Measurements from ENCODE around the gene ELAPOR1.

Gene ELAPOR1

GRCh38 chr1:109084563-109085517, 29.1 kb upstream of the ELAPOR1 start:
- Histone ChIP-seq H3K4me3 (ENCODE audit: low read length) (no peak overlapping the region), H3K4me1 (ENCODE audit: control insufficient read depth, insufficient read depth, low read length) (peaks cover 10% of the 10 kb centered on the region), H3K9ac (ENCODE audit: low read length) (no peak overlapping the region), H3K27me3 (replicated peaks; ENCODE audit: control insufficient read depth, insufficient read depth, low read length) (no peaks in the 10 kb centered on the region), H3K36me3 (ENCODE audit: control insufficient read depth, insufficient read depth, low read length, severe bottlenecking) (no peaks in the 10 kb centered on the region), H3K9me3 (ENCODE audit: control insufficient read depth, low read length) (no peaks in the 10 kb centered on the region)
- DNase-seq (ENCODE audit: low read depth): no peak

DNA sequence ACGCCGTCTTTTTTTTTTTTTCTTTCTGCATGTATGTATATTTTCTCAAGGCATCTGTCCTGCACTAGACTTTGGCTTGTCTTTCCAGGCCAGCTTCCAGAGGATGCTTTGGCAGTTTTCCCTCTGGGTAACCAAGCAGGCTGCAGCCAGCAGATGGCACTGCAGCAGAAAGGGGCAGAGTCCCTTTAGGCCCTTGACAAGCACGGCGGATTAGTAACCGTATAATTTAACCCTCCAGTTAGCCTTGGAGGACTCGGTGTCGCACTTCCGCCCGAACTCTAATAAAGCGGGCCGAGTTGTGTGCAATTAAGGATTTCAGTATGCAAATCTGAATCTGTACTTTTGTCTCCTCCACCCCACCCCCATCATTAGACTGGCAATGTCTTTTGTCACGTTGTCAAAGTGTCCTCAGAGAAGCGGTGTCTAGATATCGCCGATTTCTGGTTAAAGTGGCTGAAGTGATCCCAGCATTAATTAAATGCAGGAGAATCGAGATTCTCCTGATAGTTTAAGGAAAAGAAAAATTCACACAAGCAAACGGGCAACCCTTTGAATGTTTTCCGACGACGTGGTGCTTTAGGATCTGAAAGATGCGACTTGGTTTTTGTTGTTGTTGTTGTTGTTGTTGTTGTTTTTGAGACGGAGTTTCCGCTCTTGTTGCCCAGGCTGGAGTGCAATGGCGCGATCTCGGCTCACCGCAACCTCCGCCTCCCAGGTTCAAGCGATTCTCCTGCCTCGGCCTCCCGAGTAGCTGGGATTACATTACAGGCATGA, 24.5 kb upstream of the ELAPOR1 start:
- peaks cover 11% of the 10 kb centered on the region for H3K36me3 ChIP-seq (ENCODE audit: control insufficient read depth, insufficient read depth, low read length, severe bottlenecking)
- peak overlapping the region; percentile 91 for H3K4me3 ChIP-seq (ENCODE audit: low read length)

DNA sequence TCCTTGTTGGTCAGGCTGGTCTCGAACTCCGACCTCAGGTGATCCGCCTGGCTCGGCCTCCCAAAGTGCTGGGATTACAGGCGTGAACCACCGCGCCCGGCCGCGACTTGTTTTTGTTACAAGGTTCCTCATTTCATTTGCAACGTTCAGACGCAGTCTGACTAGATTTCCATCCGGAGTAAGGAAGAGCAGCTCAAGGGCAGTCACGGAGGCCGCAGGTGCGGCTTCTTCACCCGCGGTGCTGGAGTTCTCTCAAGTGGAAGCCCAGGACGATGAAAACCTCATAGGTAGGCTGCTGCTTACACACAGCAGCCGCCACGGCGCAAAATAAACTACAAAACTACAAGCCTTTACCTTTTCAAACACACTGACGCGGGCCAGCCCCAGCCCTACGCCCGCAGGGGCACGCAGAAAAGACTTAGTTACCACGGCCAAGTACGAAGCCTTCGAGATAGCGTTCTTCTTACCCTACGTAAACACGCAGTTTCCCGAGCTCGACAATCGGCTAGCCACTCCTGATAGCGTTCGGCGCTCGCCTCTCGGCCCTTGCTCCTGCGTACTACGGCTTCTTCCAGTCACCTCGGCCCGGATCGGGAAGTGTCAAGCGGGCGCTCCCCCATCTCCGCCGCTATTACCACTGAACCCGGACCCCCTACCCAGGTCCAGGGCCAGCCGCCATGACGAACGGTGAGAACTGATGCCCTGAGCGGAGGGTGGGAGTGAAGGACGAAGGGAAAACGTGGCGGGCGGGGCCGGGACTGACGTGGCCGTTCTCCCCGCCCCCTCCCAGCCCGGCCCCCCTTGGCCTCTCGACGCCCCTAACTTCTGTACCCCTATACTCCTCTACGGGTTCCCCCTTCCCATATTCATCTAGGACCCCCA, 23.5 kb upstream of the ELAPOR1 start, which contains the start of gene TMEM167B:
TMEM167B (plus strand) TSS at position 569 of the 882 bp plus-strand sequence; CDS start at position 678, 109 bp downstream.
- DNase-seq (ENCODE audit: low read depth): peak; percentile 98
- Histone ChIP-seq H3K9ac (ENCODE audit: low read length) (peak within 1 kb of the TSS; percentile 91), H3K4me1 (ENCODE audit: control insufficient read depth, insufficient read depth, low read length) (peaks cover 28% of the 10 kb centered on the region)

More for the DNA sequence above, 24.5 kb upstream of the ELAPOR1 start:
- Histone ChIP-seq H3K27me3 (replicated peaks; ENCODE audit: control insufficient read depth, insufficient read depth, low read length) (no peaks in the 10 kb centered on the region), H3K9me3 (ENCODE audit: control insufficient read depth, low read length) (no peaks in the 10 kb centered on the region), H3K9ac (ENCODE audit: low read length) (peak overlapping the region; percentile 91), H3K4me1 (ENCODE audit: control insufficient read depth, insufficient read depth, low read length) (peaks cover 25% of the 10 kb centered on the region)
- peak; percentile 52 for DNase-seq (ENCODE audit: low read depth)

DNA sequence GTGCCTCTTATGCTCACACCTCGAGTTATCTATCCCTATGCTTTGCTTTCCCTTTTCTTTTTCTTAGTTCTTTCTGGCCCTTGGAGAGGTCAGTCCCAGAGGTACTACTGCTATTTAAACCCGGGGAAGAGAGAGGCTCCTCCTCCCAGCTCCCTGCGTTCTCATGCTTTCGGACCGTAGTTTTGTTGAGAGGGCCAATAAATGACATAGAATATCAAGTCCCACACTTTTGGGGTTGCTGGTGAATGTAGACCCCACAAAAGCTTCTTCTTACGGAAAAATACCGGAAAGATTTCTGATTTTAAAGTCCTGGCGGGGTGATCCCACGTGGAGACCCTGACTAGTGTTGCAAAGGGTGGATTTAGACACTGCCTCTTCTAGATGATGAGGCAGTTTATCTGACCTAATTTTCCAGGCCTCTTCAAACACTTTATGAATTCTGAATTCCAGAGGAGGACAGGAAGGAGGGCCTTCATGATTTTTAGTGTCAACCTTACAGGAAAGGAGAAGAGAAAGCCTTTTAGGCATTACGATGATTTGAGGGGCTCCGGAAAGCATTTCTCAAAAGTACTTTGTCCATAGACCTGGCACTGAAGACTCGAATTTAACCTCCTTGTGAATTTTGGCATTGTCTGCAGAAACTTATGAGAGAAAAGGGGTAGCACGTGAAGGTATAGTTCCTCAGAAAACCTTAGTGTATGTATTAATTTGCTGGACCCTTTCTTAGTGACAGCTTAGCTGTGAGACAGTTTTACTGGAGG, 22.7 kb upstream of the ELAPOR1 start:
- H3K27me3 ChIP-seq (replicated peaks; ENCODE audit: control insufficient read depth, insufficient read depth, low read length): no peaks in the 10 kb centered on the region
- H3K9me3 ChIP-seq (ENCODE audit: control insufficient read depth, low read length): no peaks in the 10 kb centered on the region
- peak overlapping the region; percentile 91 for H3K9ac ChIP-seq (ENCODE audit: low read length)
- H3K36me3 ChIP-seq (ENCODE audit: control insufficient read depth, insufficient read depth, low read length, severe bottlenecking): peaks cover 28% of the 10 kb centered on the region
- peak; percentile 80 for DNase-seq (ENCODE audit: low read depth)
- peaks cover 28% of the 10 kb centered on the region for H3K4me1 ChIP-seq (ENCODE audit: control insufficient read depth, insufficient read depth, low read length)
- H3K4me3 ChIP-seq (ENCODE audit: low read length): peak overlapping the region; percentile 91

More for the DNA sequence above, 23.5 kb upstream of the ELAPOR1 start, which contains the start of gene TMEM167B:
- no peaks in the 10 kb centered on the region for H3K9me3 ChIP-seq (ENCODE audit: control insufficient read depth, low read length)
- no peaks in the 10 kb centered on the region for H3K27me3 ChIP-seq (replicated peaks; ENCODE audit: control insufficient read depth, insufficient read depth, low read length)
- peaks cover 21% of the 10 kb centered on the region for H3K36me3 ChIP-seq (ENCODE audit: control insufficient read depth, insufficient read depth, low read length, severe bottlenecking)
- H3K4me3 ChIP-seq (ENCODE audit: low read length): peak within 1 kb of the TSS; percentile 91

DNA sequence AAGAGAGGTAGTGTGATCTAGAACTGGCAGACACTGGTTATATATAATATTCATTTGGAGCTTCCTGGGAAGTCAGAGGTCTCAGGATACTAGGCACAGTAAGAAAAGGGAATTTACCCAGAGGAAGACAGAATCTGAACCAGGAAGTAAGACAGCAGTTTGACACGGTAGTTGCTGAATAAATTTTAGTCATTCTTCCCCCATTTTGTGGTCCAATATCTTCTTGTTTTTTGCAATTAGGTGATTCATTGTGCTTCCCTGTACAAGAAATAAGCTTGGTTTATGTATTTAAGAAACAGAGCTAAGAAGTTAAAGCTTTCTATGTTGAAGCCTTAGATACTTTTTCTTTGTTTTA, 22.1 kb upstream of the ELAPOR1 start:
- H3K27me3 ChIP-seq (replicated peaks; ENCODE audit: control insufficient read depth, insufficient read depth, low read length): no peaks in the 10 kb centered on the region
- peak overlapping the region; percentile 91 for H3K9ac ChIP-seq (ENCODE audit: low read length)
- H3K36me3 ChIP-seq (ENCODE audit: control insufficient read depth, insufficient read depth, low read length, severe bottlenecking): peaks cover 31% of the 10 kb centered on the region
- H3K9me3 ChIP-seq (ENCODE audit: control insufficient read depth, low read length): no peaks in the 10 kb centered on the region
- DNase-seq (ENCODE audit: low read depth): peak; percentile 48
- peaks cover 28% of the 10 kb centered on the region for H3K4me1 ChIP-seq (ENCODE audit: control insufficient read depth, insufficient read depth, low read length)
- peak overlapping the region; percentile 91 for H3K4me3 ChIP-seq (ENCODE audit: low read length)

GRCh38 chr1:109094377-109094803, 19.5 kb upstream of the ELAPOR1 start:
- Histone ChIP-seq H3K9me3 (ENCODE audit: control insufficient read depth, low read length) (no peaks in the 10 kb centered on the region), H3K27me3 (replicated peaks; ENCODE audit: control insufficient read depth, insufficient read depth, low read length) (no peaks in the 10 kb centered on the region), H3K36me3 (ENCODE audit: control insufficient read depth, insufficient read depth, low read length, severe bottlenecking) (peaks cover 31% of the 10 kb centered on the region), H3K9ac (ENCODE audit: low read length) (peak overlapping the region; percentile 22), H3K4me1 (ENCODE audit: control insufficient read depth, insufficient read depth, low read length) (peaks cover 28% of the 10 kb centered on the region), H3K4me3 (ENCODE audit: low read length) (no peak overlapping the region)
- DNase-seq (ENCODE audit: low read depth): peak; percentile 46

GRCh38 chr1:109094871-109095270, 19.0 kb upstream of the ELAPOR1 start:
- peak overlapping the region; percentile 22 for H3K9ac ChIP-seq (ENCODE audit: low read length)
- no peak for DNase-seq (ENCODE audit: low read depth)
- no peaks in the 10 kb centered on the region for H3K9me3 ChIP-seq (ENCODE audit: control insufficient read depth, low read length)
- H3K4me3 ChIP-seq (ENCODE audit: low read length): no peak overlapping the region
- H3K36me3 ChIP-seq (ENCODE audit: control insufficient read depth, insufficient read depth, low read length, severe bottlenecking): peaks cover 31% of the 10 kb centered on the region
- no peaks in the 10 kb centered on the region for H3K27me3 ChIP-seq (replicated peaks; ENCODE audit: control insufficient read depth, insufficient read depth, low read length)
- H3K4me1 ChIP-seq (ENCODE audit: control insufficient read depth, insufficient read depth, low read length): peaks cover 29% of the 10 kb centered on the region

GRCh38 chr1:109095631-109096030, 18.3 kb upstream of the ELAPOR1 start:
- peaks cover 31% of the 10 kb centered on the region for H3K36me3 ChIP-seq (ENCODE audit: control insufficient read depth, insufficient read depth, low read length, severe bottlenecking)
- H3K27me3 ChIP-seq (replicated peaks; ENCODE audit: control insufficient read depth, insufficient read depth, low read length): no peaks in the 10 kb centered on the region
- H3K4me3 ChIP-seq (ENCODE audit: low read length): no peak overlapping the region
- H3K4me1 ChIP-seq (ENCODE audit: control insufficient read depth, insufficient read depth, low read length): peaks cover 25% of the 10 kb centered on the region
- H3K9me3 ChIP-seq (ENCODE audit: control insufficient read depth, low read length): no peaks in the 10 kb centered on the region
- H3K9ac ChIP-seq (ENCODE audit: low read length): no peak overlapping the region
- no peak for DNase-seq (ENCODE audit: low read depth)

DNA sequence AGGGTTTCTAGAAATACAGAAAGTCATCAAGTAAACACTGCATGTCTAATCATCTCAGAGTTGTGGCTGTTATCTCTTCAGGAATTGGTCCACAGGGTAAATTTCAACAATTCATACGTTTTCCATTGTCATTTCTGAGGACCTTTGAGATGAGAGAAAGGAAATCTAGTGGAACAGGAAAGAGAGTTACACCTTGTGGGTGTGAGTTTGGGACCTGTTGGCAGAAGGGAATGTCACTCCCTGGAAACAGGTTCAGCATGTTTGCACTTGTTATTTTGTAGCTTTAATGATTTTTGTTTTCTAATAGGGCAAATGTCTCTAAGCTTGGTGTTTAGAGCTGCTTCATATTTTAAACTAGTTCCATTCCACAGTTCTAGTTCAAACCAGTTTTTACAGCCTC, 17.8 kb upstream of the ELAPOR1 start:
- Histone ChIP-seq H3K9ac (ENCODE audit: low read length) (no peak overlapping the region), H3K27me3 (replicated peaks; ENCODE audit: control insufficient read depth, insufficient read depth, low read length) (no peaks in the 10 kb centered on the region), H3K4me3 (ENCODE audit: low read length) (no peak overlapping the region), H3K36me3 (ENCODE audit: control insufficient read depth, insufficient read depth, low read length, severe bottlenecking) (peaks cover 31% of the 10 kb centered on the region), H3K4me1 (ENCODE audit: control insufficient read depth, insufficient read depth, low read length) (peaks cover 25% of the 10 kb centered on the region), H3K9me3 (ENCODE audit: control insufficient read depth, low read length) (no peaks in the 10 kb centered on the region)
- DNase-seq (ENCODE audit: low read depth): no peak

All from adipocyte (in vitro differentiated cells).